Spleen (tissue), 11 donors: ENCODE measurements around the gene PTPRN2. TPM values are rescaled to one million over a fixed set of nuclear protein-coding genes. Genes with fewer than 3 reads are reported as not detected.

Experiments
- DNase-seq: peaks from one replicate; pipeline ENCODE4 v3.0.0-alpha.2; 2020
- H3K27ac ChIP-seq, 8 donors: fragments of 200-600 bp; sonication (generic) in 7 of 8; 1 replicate in 4 of 8; 2 replicates in 4 of 8; pipeline versions ENCODE4 v1.5.0 to v1.8.0; 2016 to 2021; ENCODE audit warnings: inconsistent platforms in 4 of 8, mild to moderate bottlenecking in 4 of 8, moderate library complexity in 1 of 8
- H3K27me3 ChIP-seq, 7 donors: fragments of 200-600 bp; sonication (generic) in 6 of 7; replicated peaks in 1 of 7; 1 replicate in 4 of 7; 2 replicates in 3 of 7; pipeline versions ENCODE4 v1.5.0 to v1.8.0; 2016 to 2021; ENCODE audit warnings: inconsistent platforms in 3 of 7, mild to moderate bottlenecking in 1 of 7
- H3K36me3 ChIP-seq, 6 donors: fragments of 200-600 bp; sonication (generic) in 5 of 6; 1 replicate in 4 of 6; 2 replicates in 2 of 6; pipeline versions ENCODE4 v1.5.0 to v1.8.0; 2016 to 2021; ENCODE audit warnings: inconsistent platforms in 2 of 6
- H3K4me1 ChIP-seq, 6 donors: fragments of 200-600 bp; sonication (generic) in 5 of 6; 1 replicate in 3 of 6; 2 replicates in 3 of 6; pipeline versions ENCODE4 v1.5.0 to v1.8.0; 2016 to 2021; ENCODE audit warnings: inconsistent platforms in 3 of 6
- H3K4me3 ChIP-seq, 8 donors: fragments of 200-600 bp; sonication (generic) in 7 of 8; 1 replicate in 4 of 8; 2 replicates in 4 of 8; pipeline versions ENCODE4 v1.5.0 to v1.8.0; 2016 to 2021; ENCODE audit warnings: inconsistent platforms in 4 of 8, mild to moderate bottlenecking in 4 of 8, moderate library complexity in 2 of 8
- H3K9me3 ChIP-seq, 8 donors: fragments of 200-600 bp; sonication (generic) in 7 of 8; 1 replicate in 4 of 8; 2 replicates in 4 of 8; pipeline versions ENCODE4 v1.5.0 to v1.8.0; 2016 to 2021; ENCODE audit warnings: inconsistent platforms in 4 of 8
- CTCF ChIP-seq, 11 experiments: fragments of 200-600 bp in 7 of 11; fragments of 450-650 bp in 4 of 11; sonication (generic) in 4 of 11; IDR thresholded peaks in 8 of 11; conservative IDR thresholded peaks in 3 of 11; 1 replicate in 7 of 11; 2 replicates in 4 of 11; pipeline versions ENCODE4 v1.4.0 to v1.8.0; 2016 to 2021; ENCODE audit warnings: antibody characterized with exemption in 11 of 11, inconsistent platforms in 4 of 11, mild to moderate bottlenecking in 1 of 11
- POLR2A ChIP-seq, 3 donors: fragments of 450-650 bp; IDR thresholded peaks; one replicate each; pipeline ENCODE4 v1.5.1; 2017; ENCODE audit warnings: antibody characterized with exemption in 3 of 3, mild to moderate bottlenecking in 1 of 3
- POLR2AphosphoS5 ChIP-seq, 3 donors: sonication (generic); formaldehyde crosslinking; IDR thresholded peaks; one replicate each; pipeline ENCODE4 v1.5.1; 2017; ENCODE audit warnings: antibody characterized with exemption in 3 of 3
- WGBS, 5 donors: extraction: QIAGEN DNeasy Blood & Tissue Kit in 3 of 5; methylation state at CpG; one replicate each; pipeline versions ENCODE4 v1.1.5 to v1.1.7; 2013 to 2018; 5-methylcytosine and 5-hydroxymethylcytosine counted together
- intact Hi-C: fragments of 100-400 bp; cut with DNase I; formaldehyde crosslinking; loops from one replicate; pipeline ENCODE4 v1.15.0; 2023; ENCODE audit warnings: low total_unique reads
- polyA plus RNA-seq, 3 donors: library from polyadenylated mRNA; stranded (reverse); fragments of 200-250 nt; gene quantifications; one replicate each; pipeline ENCODE4 v1.2.1, GENCODE V29; 2013
- total RNA-seq, 7 donors: library from RNA; depleted of rRNA in 3 of 7; stranded (reverse); fragments of >200 nt in 3 of 7; fragmentation: NEBNext Ultra II Directional in 4 of 7; extraction: Animal tissue kit (Norgen Biotek cat#: 25700) in 4 of 7; gene quantifications; one replicate each; pipeline versions ENCODE4 v1.1.0 to v1.2.1, GENCODE V29; 2016 to 2021
- donor health status: healthy with polysubstance abuse.
- donor health status: DM: no; HTN: no; CAD: no; lungs with moderate emphysema.
- donor health status: DM: no; HTN: no; CAD: no.
- donor health status: Bipolar disorder and iron deficiency.
- donor health status: healthy.
- donor health status: DM: no; HTN: no; CAD: no.
- donor health status: DM: yes; HTN: yes; CAD: no.

PTPRN2 gene
- total and polyA plus RNA-seq, 10 donors = 7.0 to 22.8 (median 16.8) TPM

- peak; percentile 67 for DNase-seq
- peaks cover 27 to 99% (median 89%) of the 10 kb centered on the region in 7 donors for H3K27me3 ChIP-seq
Observed at GRCh38 chr7:157689269-157690057, 898.2 kb downstream of the PTPRN2 start.

GRCh38 chr7:157688533-157689268 lies 898.9 kb downstream of the PTPRN2 start:
- WGBS, 5 donors = 6 to 15% (median 8%) methylated on average over 39 to 64 of the region's 64 CpGs
- peaks cover 18 to 81% (median 65%) of the 10 kb centered on the region in 6 donors for H3K4me1 ChIP-seq
- no peaks in the 10 kb centered on the region for H3K36me3 ChIP-seq
- intact Hi-C loops = no loop called here
- H3K9me3 ChIP-seq = peaks cover 0 to 3% (median 0%) of the 10 kb centered on the region in 8 donors
- peak; percentile 64 for DNase-seq
- H3K27ac ChIP-seq = no peak overlapping the region
- peaks cover 30 to 99% (median 94%) of the 10 kb centered on the region in 7 donors for H3K27me3 ChIP-seq
- TF ChIP-seq CTCF (IDR thresholded peaks at IDR 0.05 in 8 of 11, conservative IDR thresholded peaks at IDR 0.05 in 3 of 11) = no peak
- no peak for TF ChIP-seq POLR2AphosphoS5 (IDR thresholded peaks at IDR 0.05)
- TF ChIP-seq POLR2A (IDR thresholded peaks at IDR 0.05) = no peak
- peak overlapping the region in 3 of 8 donors; percentile 5 to 63 (median 9) for H3K4me3 ChIP-seq

More at GRCh38 chr7:157689269-157690057, 898.2 kb downstream of the PTPRN2 start:
- WGBS, 5 donors = 3 to 13% (median 5%) methylated on average over 31 to 59 of the region's 59 CpGs
- peak overlapping the region in 5 of 8 donors; percentile 5 to 63 (median 39) for H3K4me3 ChIP-seq
- TF ChIP-seq CTCF (IDR thresholded peaks at IDR 0.05 in 8 of 11, conservative IDR thresholded peaks at IDR 0.05 in 3 of 11) (no peak), POLR2AphosphoS5 (IDR thresholded peaks at IDR 0.05) (no peak), POLR2A (IDR thresholded peaks at IDR 0.05) (no peak)
- H3K9me3 ChIP-seq = peaks cover 0 to 4% (median 0%) of the 10 kb centered on the region in 8 donors
- H3K27ac ChIP-seq = no peak overlapping the region
- intact Hi-C loops = no loop called here
- H3K4me1 ChIP-seq = peaks cover 18 to 78% (median 63%) of the 10 kb centered on the region in 6 donors
- H3K36me3 ChIP-seq = no peaks in the 10 kb centered on the region

GRCh38 chr7:157687845-157688532 lies 899.6 kb downstream of the PTPRN2 start:
- Histone ChIP-seq H3K27me3 (peaks cover 34 to 99% (median 94%) of the 10 kb centered on the region in 7 donors), H3K9me3 (no peaks in the 10 kb centered on the region)

More at GRCh38 chr7:157687845-157688532, 899.6 kb downstream of the PTPRN2 start:
- H3K36me3 ChIP-seq = no peaks in the 10 kb centered on the region
- intact Hi-C loops = no loop called here
- peak overlapping the region in 1 of 8 donors; percentile 5 for H3K4me3 ChIP-seq
- TF ChIP-seq CTCF (IDR thresholded peaks at IDR 0.05 in 8 of 11, conservative IDR thresholded peaks at IDR 0.05 in 3 of 11) (no peak), POLR2A (IDR thresholded peaks at IDR 0.05) (no peak), POLR2AphosphoS5 (IDR thresholded peaks at IDR 0.05) (no peak)
- no peak for DNase-seq
- 15 to 19% (median 18%) methylated on average over 9 of the region's 9 CpGs for WGBS, 5 donors
- no peak overlapping the region for H3K27ac ChIP-seq
- H3K4me1 ChIP-seq = peaks cover 18 to 75% (median 59%) of the 10 kb centered on the region in 6 donors
